OCI-LY1 (cell line): ENCODE data around the gene SLC13A5.

Experiments used
- EZH2 ChIP-seq: fragments of 200-600 bp; sonication (generic), shearing (Covaris generic); IDR thresholded peaks from 2 replicates; pipeline ENCODE4 v1.8.0; 2017; ENCODE audit warnings: borderline replicate concordance, mixed run types, mild to moderate bottlenecking, antibody characterized with exemption, low read length, moderate library complexity, mixed read lengths
- TF ChIP-seq, protein P1 (sequence below): fragments of 200-600 bp; sonication (generic), shearing (Covaris generic); IDR thresholded peaks from 2 replicates; pipeline ENCODE4 v1.5.1; 2017; ENCODE audit warnings: mild to moderate bottlenecking, antibody characterized with exemption, low read length, moderate library complexity, mixed read lengths

DNA sequence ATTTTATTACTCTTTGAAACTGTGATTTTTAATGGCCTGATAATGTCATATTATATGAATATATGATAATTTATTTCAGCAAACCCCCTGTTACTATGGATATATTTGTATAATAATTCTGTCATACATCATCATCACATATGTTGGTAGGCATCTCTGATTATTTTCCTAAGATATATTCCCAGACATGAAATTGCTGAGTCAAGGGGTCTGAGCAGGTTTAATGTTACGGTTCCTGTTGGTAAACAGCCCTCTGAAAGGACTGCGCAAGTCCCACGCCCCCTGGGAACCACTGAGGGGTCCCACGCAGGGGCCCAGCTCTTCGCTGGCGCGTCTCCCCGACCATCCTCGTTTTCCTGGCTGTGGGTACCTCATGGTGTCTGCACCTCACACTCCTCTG is 24.2 kb downstream of the SLC13A5 start:
- TF ChIP-seq, protein P1, sequence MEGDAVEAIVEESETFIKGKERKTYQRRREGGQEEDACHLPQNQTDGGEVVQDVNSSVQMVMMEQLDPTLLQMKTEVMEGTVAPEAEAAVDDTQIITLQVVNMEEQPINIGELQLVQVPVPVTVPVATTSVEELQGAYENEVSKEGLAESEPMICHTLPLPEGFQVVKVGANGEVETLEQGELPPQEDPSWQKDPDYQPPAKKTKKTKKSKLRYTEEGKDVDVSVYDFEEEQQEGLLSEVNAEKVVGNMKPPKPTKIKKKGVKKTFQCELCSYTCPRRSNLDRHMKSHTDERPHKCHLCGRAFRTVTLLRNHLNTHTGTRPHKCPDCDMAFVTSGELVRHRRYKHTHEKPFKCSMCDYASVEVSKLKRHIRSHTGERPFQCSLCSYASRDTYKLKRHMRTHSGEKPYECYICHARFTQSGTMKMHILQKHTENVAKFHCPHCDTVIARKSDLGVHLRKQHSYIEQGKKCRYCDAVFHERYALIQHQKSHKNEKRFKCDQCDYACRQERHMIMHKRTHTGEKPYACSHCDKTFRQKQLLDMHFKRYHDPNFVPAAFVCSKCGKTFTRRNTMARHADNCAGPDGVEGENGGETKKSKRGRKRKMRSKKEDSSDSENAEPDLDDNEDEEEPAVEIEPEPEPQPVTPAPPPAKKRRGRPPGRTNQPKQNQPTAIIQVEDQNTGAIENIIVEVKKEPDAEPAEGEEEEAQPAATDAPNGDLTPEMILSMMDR: no peak
- TF ChIP-seq EZH2: no peak
